BLaER1 (cell line): ENCODE measurements around the gene XRN1.
"Not testable (repeated sequence)": the region's sequence is repeated elsewhere in the genome, so short reads cannot be mapped to it uniquely, and the experiment has no call there.

ENCODE experiments used
- H3K27ac ChIP-seq: shearing (Covaris generic); formaldehyde crosslinking; 2 replicates; pipeline ENCODE4 v1.8.1; 2022
- H3K27me3 ChIP-seq: shearing (Covaris generic); formaldehyde crosslinking; 2 replicates; pipeline ENCODE4 v1.8.1; 2022
- H3K36me3 ChIP-seq: shearing (Covaris generic); formaldehyde crosslinking; 2 replicates; pipeline ENCODE4 v1.8.1; 2022
- H3K4me1 ChIP-seq: shearing (Covaris generic); formaldehyde crosslinking; 2 replicates; pipeline ENCODE4 v1.8.1; 2022
- H3K4me2 ChIP-seq: shearing (Covaris generic); formaldehyde crosslinking; 2 replicates; pipeline ENCODE4 v1.8.1; 2022
- H3K4me3 ChIP-seq: shearing (Covaris generic); formaldehyde crosslinking; 2 replicates; pipeline ENCODE4 v1.8.1; 2022
- H3K9ac ChIP-seq: shearing (Covaris generic); formaldehyde crosslinking; 2 replicates; pipeline ENCODE4 v1.8.1; 2022
- H3K9me3 ChIP-seq: shearing (Covaris generic); formaldehyde crosslinking; 2 replicates; pipeline ENCODE4 v1.8.1; 2022
- H4K20me1 ChIP-seq: shearing (Covaris generic); formaldehyde crosslinking; 2 replicates; pipeline ENCODE4 v1.8.1; 2022
- Cebpa-rat ChIP-seq: shearing (Covaris generic); IDR thresholded peaks from 2 replicates; pipeline ENCODE4 v1.8.1; 2022

The XRN1 gene

GRCh38 chr3:142436951-142437585 is 10.8 kb downstream of the XRN1 start:
- Histone ChIP-seq H3K36me3 (peaks cover 35% of the 10 kb centered on the region), H3K4me1 (no peaks in the 10 kb centered on the region), H3K4me3 (no peak overlapping the region), H3K4me2 (no peak overlapping the region), H4K20me1 (peaks cover 78% of the 10 kb centered on the region), H3K27me3 (no peaks in the 10 kb centered on the region), H3K9me3 (peaks cover 24% of the 10 kb centered on the region; the same call in 1 of the 2 replicates), H3K9ac (no peak overlapping the region), H3K27ac (no peak overlapping the region)
- no peak for TF ChIP-seq Cebpa-rat

DNA sequence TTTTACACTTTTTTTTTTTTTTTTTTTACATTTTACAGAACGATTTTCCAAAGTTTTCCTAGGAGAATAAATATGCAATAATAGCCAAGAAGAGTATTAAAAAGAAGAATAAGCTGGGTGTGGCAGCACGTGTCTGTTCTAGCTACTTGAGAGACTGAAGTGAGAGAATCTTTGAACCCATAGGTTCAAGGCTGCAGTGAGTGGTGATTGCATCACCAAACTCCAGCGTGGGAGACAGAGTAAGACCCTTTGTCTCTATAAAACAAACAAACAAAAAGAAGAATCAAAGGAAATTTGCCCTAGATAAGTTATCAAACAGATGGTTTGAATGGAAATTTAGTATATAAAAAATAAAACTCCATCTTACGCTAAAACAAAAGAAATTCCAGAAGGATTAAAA is 13.3 kb downstream of the XRN1 start:
- Histone ChIP-seq H3K9me3 (peaks cover 12% of the 10 kb centered on the region; the same call in 1 of the 2 replicates), H3K4me3 (no peak overlapping the region), H3K9ac (no peak overlapping the region), H3K27me3 (no peaks in the 10 kb centered on the region), H3K27ac (no peak overlapping the region), H3K36me3 (peaks cover 50% of the 10 kb centered on the region), H4K20me1 (peaks cover 58% of the 10 kb centered on the region), H3K4me2 (no peak overlapping the region), H3K4me1 (no peaks in the 10 kb centered on the region)
- no peak for TF ChIP-seq Cebpa-rat

GRCh38 chr3:142433110-142433509 is 14.7 kb downstream of the XRN1 start:
- H3K4me2 ChIP-seq: no peak overlapping the region
- peaks cover 44% of the 10 kb centered on the region for H4K20me1 ChIP-seq
- H3K4me1 ChIP-seq: no peaks in the 10 kb centered on the region
- H3K9ac ChIP-seq: no peak overlapping the region
- TF ChIP-seq Cebpa-rat: no peak
- H3K9me3 ChIP-seq: peaks cover 8% of the 10 kb centered on the region; the same call in 1 of the 2 replicates
- H3K27me3 ChIP-seq: no peaks in the 10 kb centered on the region
- peaks cover 61% of the 10 kb centered on the region for H3K36me3 ChIP-seq
- H3K4me3 ChIP-seq: no peak overlapping the region
- no peak overlapping the region for H3K27ac ChIP-seq

DNA sequence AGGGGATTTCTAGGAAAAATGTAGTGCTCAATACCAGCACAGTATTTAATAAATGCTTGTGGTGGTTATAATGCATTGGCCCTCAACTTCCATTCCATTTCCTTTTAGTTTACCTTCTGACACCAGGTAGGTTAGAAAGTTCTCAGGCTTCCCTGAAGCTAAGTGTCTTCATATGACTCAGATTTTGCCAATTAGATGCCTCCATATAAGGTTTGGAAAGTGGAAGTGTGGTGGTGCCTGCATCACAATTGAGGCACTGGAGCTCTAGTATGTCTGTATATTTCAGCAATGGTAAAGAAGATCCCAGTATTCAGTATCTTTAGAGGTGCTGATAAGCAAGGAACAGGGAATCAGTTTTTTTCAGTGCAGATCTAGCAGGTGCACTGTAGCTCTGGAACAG is 18.3 kb downstream of the XRN1 start:
- Histone ChIP-seq H3K27me3 (no peaks in the 10 kb centered on the region), H3K36me3 (peaks cover 70% of the 10 kb centered on the region), H3K27ac (no peak overlapping the region), H3K9ac (no peak overlapping the region), H3K4me1 (no peaks in the 10 kb centered on the region), H3K4me3 (no peak overlapping the region), H3K9me3 (no peaks in the 10 kb centered on the region), H3K4me2 (no peak overlapping the region), H4K20me1 (peaks cover 15% of the 10 kb centered on the region)
- no peak for TF ChIP-seq Cebpa-rat

DNA sequence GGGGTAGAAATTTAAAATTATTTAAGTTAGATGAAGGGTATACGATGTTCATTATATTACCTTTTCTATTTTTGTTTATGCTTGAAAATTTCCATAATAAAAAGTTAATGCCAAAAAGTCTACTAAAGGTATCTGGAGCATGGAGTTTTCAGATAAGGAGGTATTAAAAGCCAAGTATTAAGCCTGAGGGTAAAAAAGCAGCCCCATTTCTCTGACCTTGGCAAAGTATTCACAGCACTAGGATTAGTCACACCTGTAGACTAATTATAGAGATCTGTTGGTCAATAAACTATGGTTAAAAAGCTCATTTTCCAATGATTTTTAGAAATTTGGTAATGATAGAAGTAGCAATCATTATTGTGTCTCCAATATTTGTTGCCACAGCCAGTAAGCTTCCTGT is 23.1 kb downstream of the XRN1 start:
- Histone ChIP-seq H3K36me3 (peaks cover 79% of the 10 kb centered on the region), H3K27me3 (no peaks in the 10 kb centered on the region)
- no peak for TF ChIP-seq Cebpa-rat

GRCh38 chr3:142418926-142419592 is 28.8 kb downstream of the XRN1 start:
- Histone ChIP-seq H3K9ac (no peak overlapping the region), H3K9me3 (no peaks in the 10 kb centered on the region), H3K4me3 (no peak overlapping the region), H3K27ac (no peak overlapping the region), H3K27me3 (no peaks in the 10 kb centered on the region), H3K4me2 (no peak overlapping the region), H4K20me1 (0 out of 2 replicates have a peak, but pooled peaks cover 1% of the 10 kb centered on the region), H3K36me3 (peaks cover 88% of the 10 kb centered on the region), H3K4me1 (no peaks in the 10 kb centered on the region)
- TF ChIP-seq Cebpa-rat: no peak

More for the DNA sequence above, 23.1 kb downstream of the XRN1 start:
- Histone ChIP-seq H3K9me3 (no peaks in the 10 kb centered on the region), H3K4me1 (no peaks in the 10 kb centered on the region), H3K4me2 (no peak overlapping the region), H3K9ac (no peak overlapping the region), H3K4me3 (no peak overlapping the region), H3K27ac (no peak overlapping the region), H4K20me1 (0 out of 2 replicates have a peak, but pooled peaks cover 4% of the 10 kb centered on the region)

DNA sequence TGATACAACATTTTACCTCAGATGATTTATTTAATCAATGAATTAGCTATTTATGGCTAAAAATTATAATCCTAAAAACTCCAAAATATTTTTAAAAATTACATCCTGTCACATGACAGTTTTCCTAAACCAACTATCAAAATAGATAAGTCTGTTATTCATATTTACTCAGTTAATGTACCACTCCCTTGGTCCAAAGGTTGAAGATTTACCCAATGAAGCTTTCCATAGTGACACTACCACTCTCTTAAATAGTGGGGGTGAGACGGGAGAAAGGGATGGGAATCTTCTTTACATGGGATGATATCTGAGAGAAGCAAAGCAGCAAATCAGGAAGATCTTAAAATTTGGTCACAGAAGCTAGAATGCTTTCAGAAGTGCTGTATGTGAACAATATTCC is 30.5 kb downstream of the XRN1 start:
- Histone ChIP-seq H3K4me3 (no peak overlapping the region), H4K20me1 (no peaks in the 10 kb centered on the region), H3K9ac (no peak overlapping the region), H3K4me2 (no peak overlapping the region), H3K4me1 (no peaks in the 10 kb centered on the region), H3K9me3 (no peaks in the 10 kb centered on the region), H3K27me3 (no peaks in the 10 kb centered on the region), H3K27ac (no peak overlapping the region), H3K36me3 (peaks cover 90% of the 10 kb centered on the region)
- TF ChIP-seq Cebpa-rat: no peak

DNA sequence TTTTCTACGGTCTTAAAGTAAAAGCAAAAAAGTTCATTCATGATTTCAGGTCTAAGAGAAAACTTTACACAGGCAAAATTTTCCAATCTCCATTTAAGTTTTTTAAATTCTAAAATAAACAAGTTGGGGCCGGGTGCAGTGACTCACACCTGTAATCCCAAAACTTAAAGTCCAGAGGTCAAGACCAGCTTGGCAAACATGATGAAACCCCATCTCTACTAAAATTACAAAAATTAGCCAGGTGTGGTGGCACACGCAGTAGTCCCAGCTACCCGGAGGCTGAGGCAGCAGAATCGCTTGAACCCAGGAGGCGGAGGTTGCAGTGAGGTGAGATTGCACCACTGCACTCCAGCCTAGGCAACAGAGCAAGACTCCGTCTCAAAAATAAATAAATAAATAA is 47.3 kb downstream of the XRN1 start:
- H3K9ac ChIP-seq, H3K4me2 ChIP-seq, H4K20me1 ChIP-seq, H3K27me3 ChIP-seq, H3K4me3 ChIP-seq, H3K4me1 ChIP-seq, H3K9me3 ChIP-seq, H3K27ac ChIP-seq: not testable (repeated sequence)
- H3K36me3 ChIP-seq: peaks cover 65% of the 10 kb centered on the region

GRCh38 chr3:142394921-142395622 is 52.8 kb downstream of the XRN1 start:
- H3K4me1 ChIP-seq: no peaks in the 10 kb centered on the region
- H3K27ac ChIP-seq: no peak overlapping the region
- peaks cover 12% of the 10 kb centered on the region for H3K9me3 ChIP-seq
- peaks cover 74% of the 10 kb centered on the region for H3K36me3 ChIP-seq
- H3K4me3 ChIP-seq: no peak overlapping the region
- TF ChIP-seq Cebpa-rat: no peak
- no peak overlapping the region for H3K4me2 ChIP-seq
- no peaks in the 10 kb centered on the region for H4K20me1 ChIP-seq
- H3K27me3 ChIP-seq: no peaks in the 10 kb centered on the region
- no peak overlapping the region for H3K9ac ChIP-seq

DNA sequence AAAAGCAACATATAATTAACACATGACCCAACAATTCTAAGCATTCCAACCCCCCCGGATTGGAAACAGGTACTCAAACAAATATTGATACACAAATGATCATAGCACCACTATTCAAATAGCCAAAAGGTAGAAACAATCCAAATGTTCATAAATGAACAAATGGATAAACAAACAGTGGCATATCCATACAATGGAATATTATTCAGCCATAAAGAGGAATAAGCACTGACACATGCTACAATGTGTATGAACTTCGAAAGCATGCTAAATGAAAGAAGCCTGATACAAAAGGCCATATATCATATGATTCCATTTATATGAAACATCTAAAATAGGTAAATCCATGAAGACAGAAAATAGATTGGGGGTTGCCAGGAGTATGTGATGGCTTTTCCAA is 62.8 kb downstream of the XRN1 start:
- no peak for TF ChIP-seq Cebpa-rat
- Histone ChIP-seq H3K4me1 (no peaks in the 10 kb centered on the region), H3K9me3 (peaks cover 16% of the 10 kb centered on the region), H3K27ac (no peak overlapping the region), H3K4me3 (no peak overlapping the region), H4K20me1 (no peaks in the 10 kb centered on the region), H3K27me3 (no peaks in the 10 kb centered on the region), H3K4me2 (no peak overlapping the region), H3K36me3 (peaks cover 83% of the 10 kb centered on the region), H3K9ac (no peak overlapping the region)
